HG03469 (cell line): ENCODE measurements around the gene PSMA6.
"Not testable (repeated sequence)": the region's sequence is repeated elsewhere in the genome, so short reads cannot be mapped to it uniquely, and the experiment has no call there.

Source experiments
- ATAC-seq: cut with Tn5 transposase; IDR thresholded peaks from one replicate; pipeline ENCODE4 v1.9.1; 2021; ENCODE audit warnings: mild to moderate bottlenecking, moderate library complexity, moderate number of reproducible peaks; ENCODE audit not compliant: unreplicated experiment

Gene PSMA6

DNA sequence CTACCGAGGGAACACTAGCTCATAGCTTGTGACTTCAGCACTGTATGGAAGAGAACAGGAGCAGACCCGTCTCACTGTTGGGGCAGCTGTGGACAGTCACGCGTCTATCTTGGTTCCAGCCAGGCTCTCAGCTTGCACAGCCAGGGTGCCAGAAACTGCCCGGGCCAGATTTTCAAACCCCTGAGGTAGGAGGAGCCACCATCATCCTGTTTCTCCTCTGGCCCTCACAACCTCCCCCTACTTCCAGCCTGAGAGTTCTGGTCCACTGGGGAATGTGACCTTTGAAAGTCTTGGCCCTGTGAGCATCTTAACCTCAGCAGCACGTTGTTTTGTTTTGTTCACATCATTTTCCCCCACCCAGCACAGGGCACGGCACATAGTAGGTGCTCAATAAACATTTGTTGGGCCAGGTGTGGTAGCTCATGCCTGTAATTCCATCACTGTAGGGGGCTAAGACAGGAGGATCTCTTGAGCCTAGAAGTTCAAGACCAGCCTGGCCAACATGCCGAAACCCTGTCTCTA is 50.4 kb downstream of the PSMA6 start:
- no peak for ATAC-seq

DNA sequence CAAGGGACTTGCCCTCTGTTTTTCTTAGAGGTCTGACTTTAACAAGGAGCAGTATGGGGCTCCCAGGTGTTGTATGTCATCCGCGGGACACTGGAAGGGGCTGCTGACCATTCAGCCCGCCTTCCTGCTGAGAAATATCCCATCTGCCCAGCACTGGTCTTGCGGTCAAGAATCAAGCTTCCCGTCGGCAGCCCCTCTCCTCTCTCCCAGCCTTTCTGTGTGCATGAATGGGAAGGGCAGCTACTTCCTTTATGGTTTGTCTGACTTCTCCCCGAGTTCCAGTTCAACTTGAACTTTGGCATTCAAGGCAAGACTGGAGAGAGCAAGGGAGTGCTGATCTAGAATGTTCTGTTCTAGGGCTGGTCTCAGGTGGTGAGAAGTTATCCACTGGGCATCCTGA is 51.5 kb downstream of the PSMA6 start:
- no peak for ATAC-seq

DNA sequence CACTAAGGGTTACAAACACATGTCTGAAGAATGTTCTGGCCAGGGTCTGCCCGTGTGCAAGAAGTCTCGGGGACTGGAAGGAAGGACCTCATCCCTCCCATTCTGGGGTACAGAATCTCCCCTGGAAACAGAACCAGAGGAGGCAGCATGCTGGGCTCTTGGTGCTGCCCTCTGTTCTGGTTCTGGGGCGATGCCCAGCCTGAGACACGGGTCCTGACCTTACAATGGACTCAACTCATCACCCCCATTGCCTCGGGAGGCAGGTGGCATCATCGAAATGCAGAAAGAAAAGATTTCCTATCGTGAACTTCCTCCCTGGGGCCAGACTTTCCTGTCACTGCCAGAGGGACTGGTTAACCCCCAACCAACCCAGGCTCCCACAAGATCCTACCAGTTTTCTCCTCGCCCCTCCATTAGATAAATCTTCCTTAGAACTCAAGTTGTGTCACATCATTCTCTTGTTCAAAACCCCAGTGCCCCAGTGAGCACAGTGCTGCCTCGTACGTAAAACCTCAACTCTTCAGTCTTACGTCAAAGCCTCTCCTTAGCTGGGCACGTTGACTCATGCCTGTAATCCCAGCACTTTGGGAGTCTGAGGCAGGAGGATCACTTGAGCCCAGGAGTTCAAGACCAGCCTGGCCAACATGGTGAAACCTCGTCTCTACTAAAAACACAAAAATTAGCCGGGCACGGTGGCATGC is 52.1 kb downstream of the PSMA6 start:
- no peak for ATAC-seq

DNA sequence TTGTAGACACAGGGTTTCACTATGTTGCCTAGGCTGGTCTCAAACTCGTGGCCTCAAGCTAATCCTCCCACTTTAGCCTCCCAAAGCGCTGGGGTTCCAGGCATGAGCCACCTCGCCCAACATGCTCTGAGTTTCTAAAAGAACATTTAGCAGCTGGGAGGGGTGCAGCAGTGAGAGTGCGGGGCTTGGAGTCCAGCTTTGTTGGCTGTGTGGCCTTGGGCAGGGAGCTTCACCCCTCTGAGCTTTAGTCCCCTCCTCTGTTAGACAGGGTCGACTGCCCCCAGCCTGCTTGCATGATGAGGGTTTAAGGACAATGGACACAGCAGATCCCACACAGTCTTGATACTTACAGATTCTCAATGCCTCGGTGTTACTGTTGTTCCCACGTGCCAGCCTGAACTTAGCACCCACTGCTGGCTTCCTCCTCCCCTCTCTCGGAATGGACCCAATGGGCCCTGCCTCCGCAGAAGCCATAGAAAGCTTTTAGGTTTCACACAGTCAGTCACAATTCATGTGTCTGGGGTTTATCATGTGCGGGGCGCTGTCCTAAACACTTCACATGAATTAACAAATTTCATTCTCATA is 54.6 kb downstream of the PSMA6 start:
- ATAC-seq: no peak

DNA sequence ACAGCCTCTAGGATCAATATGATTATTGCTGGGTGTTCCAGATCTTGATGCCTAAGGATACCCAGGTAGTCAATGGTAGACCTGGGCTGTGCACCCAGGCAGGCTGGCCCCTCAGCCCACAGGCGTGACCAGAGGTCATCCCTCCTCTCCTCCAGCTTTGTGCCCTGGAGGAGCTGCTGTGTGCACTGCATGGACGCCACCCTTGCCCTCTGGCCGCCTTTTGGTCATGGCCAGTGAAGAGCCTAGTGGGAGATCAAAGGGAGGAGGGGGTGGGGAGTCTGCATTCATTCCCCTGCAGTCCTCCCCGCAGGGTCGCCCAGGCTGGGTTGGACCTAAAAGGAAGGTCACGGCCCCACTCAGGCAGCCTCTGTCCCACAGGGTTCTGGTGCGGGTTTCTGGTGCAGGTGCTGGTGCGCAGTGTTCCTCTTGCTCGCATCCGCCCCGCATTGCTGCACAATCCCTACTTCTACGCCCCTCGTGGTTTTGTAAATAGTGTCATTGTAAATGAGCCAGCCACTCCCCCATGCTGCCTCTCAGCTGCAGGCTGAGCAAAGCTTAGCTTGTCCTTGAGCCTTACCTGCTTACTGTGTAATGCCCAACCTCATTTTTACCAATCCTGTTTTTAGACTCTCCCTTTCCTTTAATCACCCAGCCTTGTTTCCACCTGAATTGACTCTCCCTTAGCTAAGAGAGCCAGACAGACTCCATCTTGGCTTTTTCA is 55.3 kb downstream of the PSMA6 start:
- no peak for ATAC-seq

DNA sequence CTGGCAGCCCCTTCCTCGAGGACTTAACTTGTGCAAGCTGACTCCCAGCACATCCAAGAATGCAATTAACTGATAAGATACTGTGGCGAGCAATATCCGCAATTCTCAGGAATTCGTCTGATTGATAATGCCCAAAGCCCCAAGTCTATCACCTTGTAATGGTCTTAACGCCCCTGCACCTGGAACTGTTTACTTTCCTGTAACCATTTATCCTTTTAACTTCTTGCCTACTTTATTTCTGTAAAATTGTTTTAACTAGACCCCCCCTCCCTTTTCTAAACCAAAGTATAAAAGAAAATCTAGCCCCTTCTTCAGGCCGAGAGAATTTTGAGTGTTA is 55.8 kb downstream of the PSMA6 start:
- ATAC-seq: not testable (repeated sequence)

DNA sequence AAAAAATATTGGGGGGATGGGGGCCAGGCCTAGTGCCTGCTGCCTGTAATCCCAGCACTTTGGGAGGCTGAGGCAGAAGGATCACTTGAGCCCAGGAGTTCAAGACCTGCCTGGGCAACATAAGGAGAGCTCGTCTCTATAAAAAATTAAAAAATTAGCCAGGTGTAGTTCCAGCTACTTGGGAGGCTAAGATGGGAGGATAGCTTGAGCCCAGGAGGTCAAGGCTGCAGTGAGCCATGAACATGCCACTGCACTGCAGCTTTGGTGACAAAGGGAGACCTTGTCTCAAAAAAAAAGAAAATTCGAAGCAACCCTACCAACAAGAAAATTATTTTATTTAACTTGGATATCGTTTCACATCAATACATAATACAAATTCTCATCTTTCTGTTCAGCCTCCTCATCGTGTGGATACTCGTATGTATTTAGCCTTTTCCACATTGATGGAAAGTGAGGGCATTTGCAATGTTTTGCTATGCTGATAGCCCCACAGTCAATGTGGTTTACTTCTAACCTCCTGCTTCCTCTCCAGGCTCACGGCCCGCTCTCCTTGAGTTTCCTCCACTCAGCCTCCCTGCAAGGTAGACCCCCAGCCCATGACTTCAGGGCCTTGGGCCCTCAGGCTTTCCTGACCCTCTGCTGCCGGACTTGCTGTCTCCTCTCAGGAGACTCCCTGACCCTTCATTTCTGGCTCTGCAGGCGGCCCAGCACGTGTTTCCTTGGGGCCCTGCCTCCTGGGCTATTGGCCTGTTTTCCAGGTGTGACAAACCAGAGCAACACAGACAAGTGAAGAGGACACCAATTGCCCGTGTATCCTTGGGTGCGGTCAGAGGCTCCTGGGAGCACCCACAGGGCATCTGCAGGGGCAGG is 57.5 kb downstream of the PSMA6 start:
- no peak for ATAC-seq

DNA sequence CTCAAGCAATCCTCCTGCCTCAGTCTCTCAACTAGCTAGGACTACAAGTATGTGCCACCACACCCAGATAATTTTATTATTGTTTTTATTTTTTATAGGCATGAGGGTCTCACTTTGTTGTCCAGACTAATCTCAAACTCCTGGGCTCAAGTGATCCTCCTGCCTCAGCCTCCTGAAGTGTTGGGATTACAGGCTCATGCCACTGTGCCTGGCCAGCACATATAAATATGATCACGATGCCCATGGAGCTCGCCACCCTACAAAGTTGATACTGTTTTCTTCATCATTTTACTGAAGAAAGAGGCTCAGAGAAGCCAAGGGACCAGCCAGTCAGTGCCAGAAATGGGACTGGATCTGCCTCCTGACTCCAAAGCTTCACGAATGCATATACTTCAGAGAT is 59.3 kb downstream of the PSMA6 start:
- no peak for ATAC-seq

DNA sequence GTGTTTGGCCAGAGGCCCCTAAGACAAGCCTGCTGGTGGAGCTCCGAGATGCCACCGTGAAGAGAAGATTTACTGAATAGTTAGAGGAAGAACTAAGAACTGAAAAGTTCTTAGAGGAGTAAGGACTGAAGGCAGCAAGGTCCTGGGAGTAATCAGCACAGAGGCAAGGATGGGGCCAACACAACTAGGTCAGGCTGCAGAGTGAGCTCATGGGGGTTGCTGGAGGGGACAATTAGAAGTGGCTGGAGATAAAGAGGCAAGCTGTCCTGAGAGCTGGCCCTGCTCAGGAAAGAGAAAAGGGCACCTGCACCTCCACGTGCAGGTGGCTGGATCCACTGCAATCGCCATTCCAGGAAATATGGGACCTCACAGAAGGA is 59.7 kb downstream of the PSMA6 start:
- ATAC-seq: no peak

DNA sequence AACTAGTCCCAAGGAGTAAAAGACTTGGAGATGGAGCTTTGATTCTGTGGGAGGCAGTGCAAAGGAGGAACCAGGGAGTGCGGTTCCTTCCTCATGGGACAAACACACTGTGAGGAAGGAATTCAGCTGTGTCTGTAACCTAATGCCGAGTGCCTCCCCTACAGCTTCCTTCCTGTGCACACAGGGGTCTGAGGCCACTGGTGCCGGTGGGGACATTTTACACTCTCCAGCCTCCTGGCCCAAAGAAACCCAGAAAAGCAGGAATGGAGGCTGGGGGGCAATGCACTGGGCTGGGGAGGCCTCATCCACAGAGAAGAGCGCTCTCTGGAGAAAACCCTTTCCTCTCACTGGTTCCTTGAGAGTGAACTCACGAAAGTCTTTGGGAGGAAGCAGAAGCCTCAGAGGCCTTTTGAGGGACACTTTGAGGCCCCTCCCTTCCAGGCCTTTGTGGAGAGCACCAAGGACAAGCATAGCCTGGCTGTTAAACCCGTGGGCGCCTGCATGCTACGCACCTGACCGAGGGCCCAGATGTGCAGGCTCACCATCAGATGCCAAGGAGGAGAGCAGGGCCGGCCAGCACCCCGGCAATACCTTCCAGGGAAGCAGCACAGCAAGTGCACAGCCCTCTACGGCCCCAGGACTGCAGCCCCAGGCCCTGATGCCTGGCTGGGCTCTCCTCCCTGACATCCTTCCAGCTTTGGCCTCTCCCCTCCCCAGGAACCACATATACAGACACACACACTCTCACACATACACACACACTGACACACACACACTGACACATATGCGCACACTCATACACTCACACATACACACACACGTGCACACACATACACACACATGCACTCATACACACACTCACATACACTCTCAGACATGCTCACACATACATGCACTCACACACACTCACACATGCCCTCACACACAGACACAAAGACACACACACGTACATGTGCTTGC is 60.4 kb downstream of the PSMA6 start:
- ATAC-seq: no peak

DNA sequence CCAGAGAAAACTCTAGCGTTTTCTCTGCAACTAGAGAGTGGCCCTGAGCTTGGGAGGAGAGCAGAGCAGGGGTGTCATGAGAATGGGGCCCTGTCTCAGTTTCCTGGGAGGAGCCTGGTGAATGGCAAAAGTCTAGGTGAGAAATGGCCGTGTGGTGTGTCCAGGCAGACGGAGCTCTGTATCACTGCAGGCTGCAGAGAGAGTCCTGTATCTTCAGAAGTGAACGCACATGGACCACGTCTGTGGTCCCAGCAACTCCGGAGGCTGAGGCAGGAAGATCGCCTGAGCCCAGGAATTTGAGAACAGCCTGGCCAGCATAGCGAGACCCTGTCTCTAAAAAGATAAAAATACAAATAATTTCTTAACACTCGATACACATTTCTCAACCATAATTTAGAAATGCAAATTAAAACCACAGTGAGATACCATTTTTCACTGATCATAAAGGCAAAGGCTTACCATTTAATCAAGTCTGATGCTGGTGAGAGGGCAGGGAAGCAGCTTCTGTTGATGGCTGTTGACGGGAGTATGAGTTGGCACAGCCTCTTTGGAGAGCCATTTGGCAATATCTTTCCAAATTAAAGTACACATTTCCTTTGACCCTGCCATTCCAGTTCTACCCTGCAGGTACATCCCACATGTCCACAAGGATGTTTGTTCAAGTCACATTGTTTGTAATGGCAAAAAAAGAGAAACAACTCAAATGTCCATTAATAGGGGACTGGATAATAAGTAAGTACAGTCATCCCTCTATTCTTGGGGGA is 61.4 kb downstream of the PSMA6 start:
- ATAC-seq: no peak

DNA sequence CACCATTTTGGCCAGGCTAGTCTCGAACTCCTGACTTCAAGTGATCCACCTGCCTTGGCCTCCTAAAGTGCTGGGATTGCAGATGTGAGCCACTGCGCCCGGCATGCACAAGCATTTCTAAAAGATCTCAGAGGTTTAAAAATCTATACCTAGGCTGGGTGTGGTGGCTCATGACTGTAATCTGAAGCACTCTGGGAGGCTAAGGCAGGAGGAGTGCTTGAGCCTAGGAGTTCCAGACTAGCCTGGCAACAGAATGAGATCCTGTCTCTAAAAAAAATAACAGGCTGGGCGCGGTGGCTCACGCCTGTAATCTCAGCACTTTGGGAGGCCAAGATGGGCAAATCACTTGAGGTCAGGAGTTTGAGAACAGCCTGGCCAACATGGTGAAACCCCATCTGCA is 63.1 kb downstream of the PSMA6 start:
- ATAC-seq: not testable (repeated sequence)

DNA sequence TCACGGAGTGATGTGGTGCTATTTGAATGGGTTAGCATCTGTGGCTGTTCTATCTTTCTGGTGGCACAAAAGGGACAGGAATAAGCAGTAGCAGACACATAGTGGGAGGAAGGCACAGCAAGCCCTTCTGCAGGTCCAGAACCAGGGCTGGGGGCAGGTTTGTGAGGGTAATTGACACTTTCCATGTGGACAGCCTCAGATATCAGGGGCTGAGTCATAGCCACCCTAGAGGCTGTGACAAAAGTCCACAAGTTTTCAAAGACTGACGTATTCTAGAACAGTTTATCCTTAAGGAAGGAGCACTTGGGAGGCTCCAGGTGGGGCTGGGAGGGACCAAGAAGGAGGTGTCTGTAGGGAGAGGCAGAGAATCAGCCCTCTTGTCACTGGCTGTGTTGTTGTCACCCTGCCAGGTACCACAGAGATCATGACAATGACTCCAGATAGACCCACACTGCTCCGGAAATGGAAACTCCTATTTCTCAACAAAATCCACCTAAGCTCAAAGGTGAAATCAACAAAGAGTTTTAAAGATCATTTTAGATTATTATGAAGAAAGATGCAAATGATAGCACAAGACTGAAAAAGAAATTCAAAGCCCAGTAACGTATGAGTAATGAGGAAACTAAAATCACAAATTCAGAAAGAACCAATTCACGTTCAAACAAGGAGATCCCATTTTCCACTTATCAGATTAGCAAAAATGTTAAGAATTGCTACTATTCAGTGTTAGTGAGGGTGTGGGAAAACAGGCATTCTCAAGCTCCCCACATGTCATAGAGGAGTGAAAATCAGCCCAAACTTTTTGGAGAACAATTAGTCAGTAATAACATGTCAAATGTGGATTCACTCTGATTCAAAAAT is 64.0 kb downstream of the PSMA6 start:
- no peak for ATAC-seq

DNA sequence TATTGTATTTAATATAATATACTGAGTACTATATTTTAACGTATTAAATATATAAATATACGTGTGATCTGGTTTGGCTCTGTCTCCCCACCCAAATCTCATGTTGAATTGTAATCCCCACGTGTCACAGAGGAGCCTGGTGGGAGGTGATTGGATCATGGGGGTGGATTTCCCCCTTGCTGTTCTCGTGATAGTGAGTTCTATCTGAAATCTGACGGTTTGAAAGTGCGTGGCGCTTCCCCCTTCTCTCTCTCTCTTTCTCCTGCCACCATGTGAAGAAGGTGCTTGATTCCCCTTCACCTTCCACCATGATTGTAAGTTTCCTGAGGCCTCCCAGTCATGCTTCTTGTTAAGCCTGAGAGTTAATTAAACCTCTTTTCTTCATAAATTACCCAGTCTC is 67.5 kb downstream of the PSMA6 start:
- not testable (repeated sequence) for ATAC-seq

DNA sequence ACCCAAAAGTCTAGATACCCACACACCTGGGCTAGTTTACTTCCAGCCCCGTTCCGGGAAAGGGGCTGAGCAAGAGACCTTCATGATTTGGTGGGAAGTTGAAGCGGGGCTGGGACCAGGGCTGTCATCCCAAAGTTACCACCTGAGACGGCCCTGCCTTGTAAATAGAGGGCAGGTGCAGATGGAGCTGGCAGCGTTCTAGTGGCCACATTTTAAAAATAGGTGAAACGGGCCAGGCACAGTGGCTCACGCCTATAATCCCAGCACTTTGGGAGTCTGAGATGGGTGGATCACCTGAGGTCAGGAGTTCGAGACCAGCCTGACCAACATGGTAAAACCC is 68.9 kb downstream of the PSMA6 start:
- ATAC-seq: no peak

DNA sequence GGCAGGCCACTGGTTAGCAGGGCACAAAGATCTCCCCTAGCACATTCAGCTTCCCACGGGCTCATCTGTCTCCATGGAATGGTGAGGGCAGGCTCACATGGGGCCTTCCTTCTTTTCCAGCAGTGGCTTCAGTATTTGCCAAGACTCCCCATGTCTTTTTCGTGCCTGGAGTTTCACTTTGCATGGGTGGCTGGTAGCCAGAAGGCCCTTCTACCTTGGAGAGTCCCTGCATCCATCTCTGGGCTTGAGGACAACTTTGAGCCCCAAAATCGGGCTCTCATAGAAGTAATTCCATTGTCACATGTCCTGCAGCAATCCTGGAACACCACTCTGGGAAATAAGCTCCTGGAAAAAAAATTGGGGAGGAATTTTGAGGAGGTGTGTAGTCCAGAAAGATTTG is 70.3 kb downstream of the PSMA6 start:
- no peak for ATAC-seq

DNA sequence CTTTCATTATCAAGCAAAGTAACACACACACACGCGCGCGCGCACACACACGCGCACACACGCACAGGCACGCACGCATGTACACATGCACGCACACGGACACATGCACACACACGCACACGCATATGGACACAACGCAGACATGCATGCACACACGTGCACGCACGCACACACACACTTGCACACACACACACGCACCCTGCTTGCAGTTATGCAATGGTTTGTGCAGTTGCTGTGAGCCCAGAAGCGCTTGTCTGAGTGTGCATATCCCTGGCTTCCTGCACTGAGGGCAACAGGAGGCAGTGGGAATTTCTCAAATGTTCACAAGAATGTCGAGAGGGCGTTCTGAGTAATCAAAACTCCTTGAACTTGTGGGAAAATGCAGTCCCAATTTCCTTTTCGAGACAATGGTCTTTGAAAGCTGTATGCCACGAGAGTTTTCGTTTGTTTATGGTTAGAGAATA is 70.8 kb downstream of the PSMA6 start:
- no peak for ATAC-seq
